ENCODE data around the gene VAPB.

VAPB gene

DNA sequence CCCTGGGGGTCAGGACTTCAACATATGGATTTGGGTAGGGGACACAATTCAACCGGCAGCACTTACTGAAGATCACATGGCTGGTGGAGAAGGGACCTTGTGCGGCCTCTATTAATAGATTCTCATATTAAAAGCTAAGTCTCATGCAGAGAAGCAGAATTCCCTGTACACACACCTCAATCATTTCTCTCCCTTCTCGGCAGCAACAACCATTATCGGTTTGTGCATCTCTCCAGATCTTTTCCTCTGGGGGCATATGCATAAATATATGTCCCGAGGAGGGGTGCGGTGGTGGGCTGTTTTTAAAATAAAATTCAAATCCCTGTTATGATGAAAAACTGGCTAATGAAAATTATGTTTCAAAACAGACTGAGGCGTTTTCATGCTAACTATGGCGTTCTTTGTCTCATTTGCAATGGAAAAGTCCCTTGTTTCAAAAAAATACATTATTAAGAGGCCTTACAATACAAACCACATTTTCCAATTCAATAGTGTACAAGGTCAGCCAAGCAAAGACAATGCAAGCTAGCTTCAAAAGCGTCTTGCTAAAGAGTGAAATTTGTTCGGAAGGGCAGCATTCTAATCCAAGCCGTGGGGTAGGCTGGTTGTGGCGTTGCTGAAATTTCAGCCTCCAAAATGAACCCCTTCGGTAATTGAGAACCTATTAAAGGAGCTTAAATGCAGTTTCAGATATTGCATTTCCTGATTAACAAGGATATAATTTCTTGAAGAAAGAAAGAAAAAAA is 108.9 kb downstream of the VAPB start:
- FAIRE-seq (no peak), DNase-seq (ENCODE audit: extremely low spot score, insufficient read length, low read depth) (no peak)

DNA sequence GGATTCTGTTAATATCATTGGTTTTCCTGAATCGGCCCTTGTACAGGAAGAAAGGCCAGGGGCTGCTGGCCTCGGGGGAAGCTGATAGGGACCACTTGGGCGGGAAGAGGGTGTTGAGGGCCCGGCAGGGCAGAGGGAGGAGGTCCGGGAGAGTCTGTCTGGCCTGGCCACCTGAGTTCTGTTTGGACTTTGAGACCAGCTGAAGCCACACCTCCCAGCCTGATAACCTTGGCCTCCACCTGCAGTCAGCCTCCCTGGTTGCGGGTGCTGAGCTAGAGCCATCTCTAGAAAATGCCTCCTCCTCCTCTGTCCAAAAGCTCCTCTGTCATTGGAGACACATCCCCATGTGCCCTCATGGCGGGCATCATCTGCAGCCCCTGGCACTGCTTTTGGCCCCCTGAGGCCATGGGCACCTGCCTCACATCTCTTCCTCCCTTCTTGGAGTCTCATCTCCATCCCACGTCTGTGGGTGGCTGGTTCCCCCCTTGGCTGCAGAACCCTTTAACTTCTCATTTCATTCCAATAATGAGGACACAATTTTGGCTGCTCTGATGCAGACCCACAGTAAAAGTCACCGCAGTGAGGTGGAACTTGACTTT is 109.5 kb downstream of the VAPB start:
- no peak for DNase-seq (ENCODE audit: extremely low spot score, insufficient read length, low read depth)
- no peak for FAIRE-seq

DNA sequence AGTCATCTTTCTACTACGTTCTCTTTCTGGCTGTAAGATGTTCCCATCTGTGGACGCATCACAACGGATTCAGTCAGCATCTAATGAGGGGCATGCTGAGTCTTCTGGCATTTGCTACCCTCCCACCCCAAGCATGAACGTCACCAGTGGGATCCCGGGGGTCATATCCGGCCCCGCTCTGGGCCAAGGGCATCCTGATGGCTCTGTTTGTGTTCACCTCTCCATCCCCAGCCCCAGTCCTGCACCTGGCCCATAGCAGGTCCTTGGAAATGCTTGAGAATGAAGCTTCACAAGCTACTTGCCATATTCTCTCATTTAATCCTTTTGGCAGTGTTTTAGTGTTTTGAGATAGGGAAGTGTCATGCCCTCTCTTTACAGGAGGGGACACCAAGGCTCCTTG is 111.2 kb downstream of the VAPB start:
- FAIRE-seq: no peak
- DNase-seq (ENCODE audit: extremely low spot score, insufficient read length, low read depth): no peak

All from GM18507 (cell line).